GM12892 (cell line): Measurements from ENCODE around the gene TRIM33.

ENCODE experiments used
- POLR2A ChIP-seq: IDR thresholded peaks from 2 replicates; pipeline ENCODE4 v1.6.1; 2011; ENCODE audit warnings: low read depth, low read length, control low read depth
- POLR2AphosphoS5 ChIP-seq: IDR thresholded peaks from 2 replicates; pipeline ENCODE4 v1.6.1; 2011; ENCODE audit warnings: low read depth, low read length, control low read depth
- TAF1 ChIP-seq: IDR thresholded peaks from 2 replicates; pipeline ENCODE4 v1.6.1; 2011; ENCODE audit warnings: low read depth, mild to moderate bottlenecking, control low read depth, low read length, borderline replicate concordance

DNA sequence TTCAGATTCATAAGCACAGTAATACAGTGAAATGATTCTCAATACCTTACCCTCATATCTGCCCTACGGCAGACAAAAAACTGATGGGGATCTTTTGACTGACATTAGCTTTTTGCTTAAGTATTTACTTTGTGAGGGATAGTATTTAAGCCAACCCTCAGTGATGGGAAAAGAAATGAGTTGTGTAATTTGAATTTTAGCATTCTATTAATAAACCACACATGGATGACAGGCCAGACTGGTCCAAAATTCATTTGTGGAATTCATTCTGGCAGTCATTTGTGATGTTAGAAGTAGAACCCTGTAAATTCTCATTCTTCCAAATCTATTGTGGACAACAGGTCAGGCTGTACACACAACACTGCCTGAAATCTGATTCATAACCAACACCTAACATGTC lies 14.9 kb downstream of the TRIM33 start:
- TF ChIP-seq POLR2A, result no peak
- TF ChIP-seq POLR2AphosphoS5, result no peak
- TF ChIP-seq TAF1, result no peak
